H9 (cell line): ENCODE results near the gene CDH1. TPM values are rescaled to one million over a fixed set of nuclear protein-coding genes. Genes with fewer than 3 reads are reported as not detected.
A peak's percentile ranks its signal among the peaks of the same experiment; 100 is the strongest.

ENCODE experiments used
- DNase-seq: peaks from one replicate; pipeline ENCODE4 v3.0.0-alpha.2; 2017
- H2AFZ ChIP-seq: one replicate; pipeline ENCODE4 v1.6.1; 2013; ENCODE audit warnings: mild to moderate bottlenecking, low read length, control low read depth, moderate library complexity
- H2AK5ac ChIP-seq: 2 replicates; pipeline ENCODE4 v1.6.1; 2013; ENCODE audit warnings: low read length, control low read depth, mixed read lengths; ENCODE audit not compliant: insufficient read length
- H2BK120ac ChIP-seq: one replicate; pipeline ENCODE4 v1.6.1; 2013; ENCODE audit warnings: low read depth, mild to moderate bottlenecking, low read length, control low read depth, inconsistent platforms; ENCODE audit not compliant: poor library complexity, severe bottlenecking
- H2BK12ac ChIP-seq: 2 replicates; pipeline ENCODE4 v1.6.1; 2013; ENCODE audit warnings: low read length, control low read depth, mixed read lengths, low read depth; ENCODE audit not compliant: insufficient read length
- H2BK15ac ChIP-seq: 2 replicates; pipeline ENCODE4 v1.6.1; 2013; ENCODE audit warnings: low read depth, low read length, control low read depth
- H2BK20ac ChIP-seq: one replicate; pipeline ENCODE4 v1.6.1; 2013; ENCODE audit warnings: low read depth, mild to moderate bottlenecking, low read length, control low read depth, inconsistent platforms; ENCODE audit not compliant: poor library complexity, severe bottlenecking
- H2BK5ac ChIP-seq: 2 replicates; pipeline ENCODE4 v1.6.1; 2013; ENCODE audit warnings: low read length, control low read depth, mixed read lengths; ENCODE audit not compliant: insufficient read length
- H3K14ac ChIP-seq: 2 replicates; pipeline ENCODE4 v1.6.1; 2013; ENCODE audit warnings: low read length, control low read depth; ENCODE audit not compliant: insufficient read depth
- H3K18ac ChIP-seq: 2 replicates; pipeline ENCODE4 v1.6.1; 2013; ENCODE audit warnings: low read depth, mild to moderate bottlenecking, mixed read lengths, low read length, control low read depth; ENCODE audit not compliant: insufficient read length
- H3K23ac ChIP-seq: 2 replicates; pipeline ENCODE4 v1.6.1; 2013; ENCODE audit warnings: low read length, control low read depth, mixed read lengths, low read depth; ENCODE audit not compliant: insufficient read length
- H3K23me2 ChIP-seq: 2 replicates; pipeline ENCODE4 v1.6.1; 2013; ENCODE audit warnings: low read depth, mild to moderate bottlenecking, mixed read lengths, low read length, control low read depth; ENCODE audit not compliant: insufficient read length, poor library complexity, severe bottlenecking
- H3K27ac ChIP-seq: 2 replicates; pipeline ENCODE4 v1.5.1; 2013; ENCODE audit warnings: low read length, control low read depth, mixed read lengths, low read depth; ENCODE audit not compliant: insufficient read length
- H3K27me3 ChIP-seq: 2 replicates; pipeline ENCODE4 v1.6.1; 2013; ENCODE audit warnings: low read length, control low read depth, inconsistent platforms; ENCODE audit not compliant: insufficient read depth
- H3K4ac ChIP-seq: 2 replicates; pipeline ENCODE4 v1.6.1; 2013; ENCODE audit warnings: low read depth, mild to moderate bottlenecking, control low read depth, inconsistent platforms, low read length, moderate library complexity
- H3K4me1 ChIP-seq: 2 replicates; pipeline ENCODE4 v1.6.1; 2013; ENCODE audit warnings: low read length, control low read depth, inconsistent platforms; ENCODE audit not compliant: insufficient read depth
- H3K4me2 ChIP-seq: 2 replicates; pipeline ENCODE4 v1.6.1; 2013; ENCODE audit warnings: low read length, control low read depth, mixed read lengths; ENCODE audit not compliant: insufficient read length, insufficient read depth
- H3K56ac ChIP-seq: 2 replicates; pipeline ENCODE4 v1.6.1; 2013; ENCODE audit warnings: low read depth, mild to moderate bottlenecking, mixed read lengths, low read length, control low read depth; ENCODE audit not compliant: insufficient read length
- H3K79me1 ChIP-seq: 2 replicates; pipeline ENCODE4 v1.6.1; 2013; ENCODE audit warnings: low read depth, mild to moderate bottlenecking, moderate library complexity, low read length, control low read depth, inconsistent platforms; ENCODE audit not compliant: insufficient read depth, poor library complexity, severe bottlenecking
- H3K79me2 ChIP-seq: 2 replicates; pipeline ENCODE4 v1.6.1; 2013; ENCODE audit warnings: low read length, control low read depth, inconsistent platforms; ENCODE audit not compliant: insufficient read depth
- H3K9ac ChIP-seq: 2 replicates; pipeline ENCODE4 v1.6.1; 2013; ENCODE audit warnings: low read length, control low read depth, mixed read lengths; ENCODE audit not compliant: insufficient read length; ENCODE audit errors: extremely low read depth
- H3K9me3 ChIP-seq: one replicate; pipeline ENCODE4 v1.6.1; 2013; ENCODE audit warnings: low read depth, low read length, inconsistent platforms; ENCODE audit not compliant: control insufficient read depth
- H3T11ph ChIP-seq: one replicate; pipeline ENCODE4 v1.6.1; 2013; ENCODE audit warnings: mild to moderate bottlenecking, low read length, control low read depth, inconsistent platforms
- H4K20me1 ChIP-seq: one replicate; pipeline ENCODE4 v1.6.1; 2013; ENCODE audit not compliant: control insufficient read depth, insufficient read length, insufficient read depth
- H4K5ac ChIP-seq: 2 replicates; pipeline ENCODE4 v1.6.1; 2013; ENCODE audit warnings: low read depth, mild to moderate bottlenecking, mixed read lengths, low read length, control low read depth; ENCODE audit not compliant: insufficient read length
- H4K8ac ChIP-seq: replicated peaks from 2 replicates; pipeline ENCODE4 v1.6.1; 2013; ENCODE audit warnings: low read length, control low read depth, mixed read lengths, low read depth; ENCODE audit not compliant: insufficient read length
- H4K91ac ChIP-seq: 2 replicates; pipeline ENCODE4 v1.6.1; 2013; ENCODE audit warnings: low read depth, mild to moderate bottlenecking, moderate library complexity, mixed read lengths, low read length, control low read depth; ENCODE audit not compliant: insufficient read length
- H3K27ac Mint-ChIP-seq, 3 experiments: 2 replicates in 2 of 3; 3 replicates in 1 of 3; pipeline ENCODE4 v1.8.0; 2020 to 2021; ENCODE audit warnings: mixed read lengths in 3 of 3, mild to moderate bottlenecking in 1 of 3, moderate library complexity in 1 of 3
- H3K27me3 Mint-ChIP-seq: 2 replicates; pipeline ENCODE4 v1.8.0; 2021; ENCODE audit warnings: low read depth, mild to moderate bottlenecking, moderate library complexity, mixed read lengths
- H3K36me3 Mint-ChIP-seq, 3 experiments: 2 replicates in 2 of 3; 3 replicates in 1 of 3; pipeline ENCODE4 v1.8.0; 2020 to 2021; ENCODE audit warnings: low read depth in 3 of 3, mixed read lengths in 3 of 3; ENCODE audit not compliant: insufficient read depth in 1 of 3
- H3K4me1 Mint-ChIP-seq, 2 experiments: 2 replicates each; pipeline ENCODE4 v1.8.0; 2020; ENCODE audit warnings: mixed read lengths in 2 of 2
- H3K4me3 Mint-ChIP-seq, 2 experiments: 2 replicates in 1 of 2; 3 replicates in 1 of 2; pipeline ENCODE4 v1.8.0; 2020 to 2021; ENCODE audit warnings: mild to moderate bottlenecking in 2 of 2, mixed read lengths in 2 of 2, moderate library complexity in 1 of 2
- H3K9me3 Mint-ChIP-seq, 2 experiments: 2 replicates in 1 of 2; 3 replicates in 1 of 2; pipeline ENCODE4 v1.8.0; 2020; ENCODE audit warnings: mild to moderate bottlenecking in 2 of 2, mixed read lengths in 2 of 2, moderate library complexity in 1 of 2
- WGBS: extraction: QIAGEN DNeasy Blood & Tissue Kit; methylation state at CpG from one replicate; pipeline ENCODE4 v1.1.7; 2013; ENCODE audit warnings: missing lambda C conversion rate, low lambda C conversion rate, mixed read lengths; ENCODE audit not compliant: insufficient read length; ENCODE audit errors: extremely low coverage; 5-methylcytosine and 5-hydroxymethylcytosine counted together
- total RNA-seq: library from RNA; stranded (reverse); gene quantifications from 2 replicates; pipeline ENCODE4 v1.2.1, GENCODE V29; 2021
- TF ChIP-seq, protein P1 (sequence below): fragments of 200-600 bp; sonication (generic); conservative IDR thresholded peaks from 3 replicates; pipeline ENCODE4 v1.8.0; 2021; ENCODE audit warnings: antibody characterized with exemption, mild to moderate bottlenecking

The CDH1 gene
- total RNA-seq, 1 experiment from 2014 or later = 237 TPM

DNA sequence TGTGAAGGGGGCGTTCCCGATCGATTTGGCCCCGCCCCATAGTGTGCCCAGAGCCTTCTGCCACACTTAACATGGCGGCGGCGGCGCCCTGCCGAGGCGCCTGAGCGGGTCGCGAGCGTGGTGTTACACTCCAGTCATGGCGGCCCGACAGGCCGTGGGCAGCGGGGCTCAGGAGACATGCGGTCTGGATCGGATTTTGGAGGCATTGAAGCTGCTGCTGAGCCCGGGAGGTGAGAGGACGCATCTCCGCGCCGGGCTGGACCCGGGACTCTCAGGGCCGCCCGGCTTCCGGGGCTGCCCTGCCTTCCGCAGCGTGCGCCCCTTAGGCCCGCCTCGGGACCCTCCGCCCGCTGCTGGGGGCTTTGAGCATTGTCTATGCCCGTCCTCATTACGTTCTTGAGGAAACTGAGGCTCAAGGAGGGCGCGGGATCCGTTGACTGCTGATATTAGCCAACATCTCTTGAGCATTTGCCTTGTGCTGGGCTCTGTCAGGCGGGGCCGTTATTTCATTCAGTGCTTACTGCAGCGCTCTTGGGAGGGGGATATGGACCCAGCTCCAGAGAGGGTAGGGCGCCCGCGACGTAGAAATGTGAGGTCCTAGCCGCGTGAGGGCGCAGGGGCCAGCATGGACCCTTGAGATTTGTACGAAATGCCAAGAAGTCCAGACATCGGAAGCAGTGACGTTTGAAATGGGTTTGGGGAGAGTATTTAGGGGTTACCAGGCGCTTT is 106.6 kb downstream of the CDH1 start, which contains the start of gene TANGO6:
TANGO6 (plus strand) TSS at position 50 of the 729 bp plus-strand sequence; CDS start at position 137, 87 bp downstream.
- H2BK12ac ChIP-seq = no peak within 1 kb of the TSS
- H3K27me3 Mint-ChIP-seq = no peaks in the 10 kb centered on the region
- no peaks in the 10 kb centered on the region for H4K20me1 ChIP-seq
- H3K4me1 ChIP-seq = no peaks in the 10 kb centered on the region
- H2AK5ac ChIP-seq = no peak within 1 kb of the TSS
- no peak within 1 kb of the TSS for H3K27ac ChIP-seq
- no peaks in the 10 kb centered on the region for H3K9me3 Mint-ChIP-seq
- peaks cover 8 to 13% of the 10 kb centered on the region in 2 experiments for H3K4me1 Mint-ChIP-seq
- no peak within 1 kb of the TSS for H2BK120ac ChIP-seq
- no peak within 1 kb of the TSS for H2BK15ac ChIP-seq
- H3K4me2 ChIP-seq = peak within 1 kb of the TSS; percentile 61
- no peaks in the 10 kb centered on the region for H3K36me3 Mint-ChIP-seq
- peaks cover 4% of the 10 kb centered on the region for H3K23me2 ChIP-seq
- no peaks in the 10 kb centered on the region for H3K9me3 ChIP-seq
- peak within 1 kb of the TSS; percentile 47 for H3K9ac ChIP-seq
- no peak within 1 kb of the TSS for H3K56ac ChIP-seq
- H3K27ac Mint-ChIP-seq = peak within 1 kb of the TSS in 2 of 3 experiments; percentile 6 to 97; a peak in 5 of 7 replicates
- H3K79me2 ChIP-seq = no peaks in the 10 kb centered on the region
- no peak within 1 kb of the TSS for H3T11ph ChIP-seq
- H4K91ac ChIP-seq = no peak within 1 kb of the TSS
- no peak within 1 kb of the TSS for H2BK20ac ChIP-seq
- no peak within 1 kb of the TSS for H4K8ac ChIP-seq
- TF ChIP-seq, protein P1, sequence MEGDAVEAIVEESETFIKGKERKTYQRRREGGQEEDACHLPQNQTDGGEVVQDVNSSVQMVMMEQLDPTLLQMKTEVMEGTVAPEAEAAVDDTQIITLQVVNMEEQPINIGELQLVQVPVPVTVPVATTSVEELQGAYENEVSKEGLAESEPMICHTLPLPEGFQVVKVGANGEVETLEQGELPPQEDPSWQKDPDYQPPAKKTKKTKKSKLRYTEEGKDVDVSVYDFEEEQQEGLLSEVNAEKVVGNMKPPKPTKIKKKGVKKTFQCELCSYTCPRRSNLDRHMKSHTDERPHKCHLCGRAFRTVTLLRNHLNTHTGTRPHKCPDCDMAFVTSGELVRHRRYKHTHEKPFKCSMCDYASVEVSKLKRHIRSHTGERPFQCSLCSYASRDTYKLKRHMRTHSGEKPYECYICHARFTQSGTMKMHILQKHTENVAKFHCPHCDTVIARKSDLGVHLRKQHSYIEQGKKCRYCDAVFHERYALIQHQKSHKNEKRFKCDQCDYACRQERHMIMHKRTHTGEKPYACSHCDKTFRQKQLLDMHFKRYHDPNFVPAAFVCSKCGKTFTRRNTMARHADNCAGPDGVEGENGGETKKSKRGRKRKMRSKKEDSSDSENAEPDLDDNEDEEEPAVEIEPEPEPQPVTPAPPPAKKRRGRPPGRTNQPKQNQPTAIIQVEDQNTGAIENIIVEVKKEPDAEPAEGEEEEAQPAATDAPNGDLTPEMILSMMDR = peak; percentile 69
- H3K79me1 ChIP-seq = no peaks in the 10 kb centered on the region
- no peak within 1 kb of the TSS for H2BK5ac ChIP-seq
- peak within 1 kb of the TSS; percentile 35 for H2AFZ ChIP-seq
- H4K5ac ChIP-seq = no peak within 1 kb of the TSS
- peak; percentile 89 for DNase-seq
- peak within 1 kb of the TSS; percentile 41 for H3K18ac ChIP-seq
- H3K14ac ChIP-seq = peak within 1 kb of the TSS; percentile 46; the same call in 1 of the 2 replicates
- H3K23ac ChIP-seq = no peak within 1 kb of the TSS
- H3K4me3 Mint-ChIP-seq = peak within 1 kb of the TSS; percentile 85 to 90
- no peak within 1 kb of the TSS for H3K4ac ChIP-seq
- no CpG with 5 or more reads among the region's 55 CpGs for WGBS
- H3K27me3 ChIP-seq = no peaks in the 10 kb centered on the region
